K562 (cell line): Measurements from ENCODE around the gene ANAPC10. TPM values are rescaled to one million over a fixed set of nuclear protein-coding genes. Genes with fewer than 3 reads are reported as not detected.

Experiments used
- ATAC-seq: fragments of 200-7000 bp; cut with Tn5 transposase; 3 replicates; pipeline ENCODE4 v1.9.1; 2020; ENCODE audit warnings: moderate library complexity
- BruUV-seq: library from RNA; stranded (reverse); fragments of 400-500 nt; replicated peaks from 2 replicates; lab custom pipeline; 2021; lab: Mats Ljungman, UMichigan
- CTCF ChIA-PET: fragments of 300-600 bp; formaldehyde crosslinking; extraction: SDS; loops from one replicate; lab custom pipeline; 2021; ENCODE audit warnings: low intra/inter-chr PET ratio; lab: Yijun Ruan, JAX
- POLR2A ChIA-PET: fragments of 300-600, 350-650 bp; sonication (Branson Sonifier 250); formaldehyde crosslinking; extraction: SDS; loops from one replicate; lab custom pipeline; 2021; ENCODE audit warnings: antibody characterized with exemption, inconsistent platforms; lab: Yijun Ruan, JAX
- DNase-seq, 4 experiments: peaks; one replicate each; pipeline versions ENCODE4 v3.0.0 to v3.0.0-alpha.2; 2011 to 2018; ENCODE audit warnings: low spot score in 3 of 4, mixed read lengths in 3 of 4; ENCODE audit errors: extremely low read depth in 1 of 4
- FAIRE-seq: peaks from 2 replicates; lab custom pipeline; 2011; peaks lifted over from hg19 to GRCh38; lab: Jason Lieb, UNC
- H2AFZ ChIP-seq: 2 replicates; pipeline ENCODE4 v1.6.0; 2011; ENCODE audit warnings: low read depth, low read length, control low read depth, inconsistent platforms
- H3K27ac ChIP-seq: fragments of 200-600 bp; 3 replicates; pipeline ENCODE4 v1.8.0; 2011; ENCODE audit warnings: low read depth, mild to moderate bottlenecking, control low read depth, inconsistent platforms, low read length, moderate library complexity, mixed read lengths; ENCODE audit errors: extremely low read depth
- H3K27me3 ChIP-seq, 2 experiments: fragments of 300-600 bp in 1 of 2; 2 replicates in 1 of 2; 3 replicates in 1 of 2; pipeline versions ENCODE4 v1.6.0 to v1.8.0; 2011; ENCODE audit warnings: inconsistent platforms in 2 of 2, low read length in 2 of 2, mild to moderate bottlenecking in 1 of 2, mixed read lengths in 1 of 2, moderate library complexity in 1 of 2; ENCODE audit not compliant: control insufficient read depth in 2 of 2, insufficient read depth in 2 of 2
- H3K36me3 ChIP-seq: fragments of 300-600 bp; 3 replicates; pipeline ENCODE4 v1.8.0; 2011; ENCODE audit warnings: mild to moderate bottlenecking, low read length, inconsistent platforms; ENCODE audit not compliant: control insufficient read depth, insufficient read depth
- H3K4me1 ChIP-seq, 2 experiments: fragments of 200-600 bp in 1 of 2; replicated peaks in 1 of 2; 2 replicates in 1 of 2; 3 replicates in 1 of 2; pipeline versions ENCODE4 v1.5.1 to v1.8.0; 2011; ENCODE audit warnings: inconsistent platforms in 2 of 2, low read length in 2 of 2, mild to moderate bottlenecking in 1 of 2, mixed read lengths in 1 of 2, moderate library complexity in 1 of 2; ENCODE audit not compliant: control insufficient read depth in 2 of 2, insufficient read depth in 2 of 2
- H3K4me2 ChIP-seq: 2 replicates; pipeline ENCODE4 v1.6.1; 2011; ENCODE audit warnings: low read length, control low read depth, inconsistent platforms, mixed read lengths; ENCODE audit not compliant: insufficient read depth
- H3K4me3 ChIP-seq: fragments of 200-600 bp; sonication (generic), shearing (Covaris generic); 2 replicates; pipeline ENCODE4 v1.5.1; 2016; ENCODE audit warnings: control low read depth, inconsistent platforms
- H3K79me2 ChIP-seq: fragments of 200-600 bp; 3 replicates; pipeline ENCODE4 v1.8.0; 2011; ENCODE audit warnings: low read length, inconsistent platforms; ENCODE audit not compliant: control insufficient read depth, insufficient read depth
- H3K9ac ChIP-seq, 2 experiments: 2 replicates each; pipeline versions ENCODE4 v1.6.0 to v1.6.1; 2011; ENCODE audit warnings: low read depth in 2 of 2, low read length in 2 of 2, control low read depth in 1 of 2, inconsistent platforms in 1 of 2, mild to moderate bottlenecking in 1 of 2, mixed read lengths in 1 of 2; ENCODE audit not compliant: insufficient read depth in 1 of 2
- H3K9me1 ChIP-seq: one replicate; pipeline ENCODE4 v1.6.0; 2011; ENCODE audit warnings: inconsistent platforms, mild to moderate bottlenecking, low read length, moderate library complexity; ENCODE audit not compliant: control insufficient read depth, insufficient read depth
- H3K9me3 ChIP-seq: replicated peaks from 2 replicates; pipeline ENCODE4 v1.5.1; 2011; ENCODE audit warnings: low read depth, low read length, inconsistent platforms; ENCODE audit not compliant: control insufficient read depth, insufficient read depth
- H4K20me1 ChIP-seq: replicated peaks from 2 replicates; pipeline ENCODE4 v1.6.1; 2011; ENCODE audit warnings: low read length, inconsistent platforms, mixed read lengths; ENCODE audit not compliant: control insufficient read depth, insufficient read depth
- CTCFL ChIP-seq: IDR thresholded peaks from 2 replicates; pipeline ENCODE4 v1.6.1; 2011; ENCODE audit warnings: borderline replicate concordance, low read depth, mild to moderate bottlenecking, moderate library complexity, low read length; ENCODE audit not compliant: insufficient read depth, poor library complexity, severe bottlenecking
- ELK1 ChIP-seq: sonication (generic); formaldehyde crosslinking; IDR thresholded peaks from 2 replicates; pipeline ENCODE4 v1.8.1; 2022; ENCODE audit warnings: missing genetic modification reagents
- EZH2 ChIP-seq: IDR thresholded peaks from 2 replicates; pipeline ENCODE4 v1.6.1; 2012; ENCODE audit warnings: low read depth, mild to moderate bottlenecking, inconsistent platforms, low read length, borderline replicate concordance
- FOXK1 ChIP-seq: sonication (generic); formaldehyde crosslinking; IDR thresholded peaks from 2 replicates; pipeline ENCODE4 v1.8.0; 2022; ENCODE audit warnings: missing genetic modification reagents, mild to moderate bottlenecking, borderline replicate concordance
- HDAC1 ChIP-seq, 2 experiments: fragments of 450-650 bp; IDR thresholded peaks; 2 replicates each; pipeline ENCODE4 v1.6.1; 2016 to 2017; ENCODE audit warnings: inconsistent platforms in 1 of 2, mild to moderate bottlenecking in 1 of 2, moderate library complexity in 1 of 2
- KHSRP ChIP-seq: fragments of 450-650 bp; IDR thresholded peaks from 2 replicates; pipeline ENCODE4 v1.6.1; 2017
- MYBL2 ChIP-seq, 2 experiments: fragments of 450-650 bp in 1 of 2; sonication (generic) in 1 of 2; formaldehyde crosslinking in 1 of 2; IDR thresholded peaks; 2 replicates each; pipeline versions ENCODE4 v1.6.1 to v1.8.1; 2017 to 2022; ENCODE audit warnings: borderline replicate concordance in 1 of 2, inconsistent platforms in 1 of 2, low read depth in 1 of 2, mild to moderate bottlenecking in 1 of 2, missing genetic modification reagents in 1 of 2, moderate library complexity in 1 of 2
- NFE2 ChIP-seq: IDR thresholded peaks from 2 replicates; pipeline ENCODE4 v1.6.1; 2014; ENCODE audit warnings: antibody characterized with exemption, low read depth
- POLR3G ChIP-seq: IDR thresholded peaks from 2 replicates; pipeline ENCODE4 v1.6.1; 2011; ENCODE audit not compliant: insufficient read length, insufficient replicate concordance; ENCODE audit errors: extremely low read depth
- RHOXF2B ChIP-seq: fragments of 250-450 bp; sonication (Bioruptor Pico); conservative IDR thresholded peaks from 2 replicates; pipeline ENCODE4 v1.5.1; 2021
- SIRT6 ChIP-seq: IDR thresholded peaks from one replicate; pipeline ENCODE4 v1.6.1; 2012; ENCODE audit warnings: low read depth, mild to moderate bottlenecking, control low read depth, inconsistent platforms, low read length, moderate library complexity
- SUPT5H ChIP-seq: fragments of 450-650 bp; IDR thresholded peaks from 2 replicates; pipeline ENCODE4 v1.6.1; 2016
- TAF9B ChIP-seq: fragments of 450-650 bp; IDR thresholded peaks from 2 replicates; pipeline ENCODE4 v1.6.1; 2018; ENCODE audit warnings: mild to moderate bottlenecking; ENCODE audit not compliant: partially characterized antibody
- TGIF2 ChIP-seq: sonication (generic); formaldehyde crosslinking; IDR thresholded peaks from 2 replicates; pipeline ENCODE4 v1.8.1; 2022; ENCODE audit warnings: mild to moderate bottlenecking, missing genetic modification reagents, moderate library complexity
- ZNF212 ChIP-seq: fragments of 450-650 bp; formaldehyde crosslinking; IDR thresholded peaks from 2 replicates; pipeline ENCODE4 v1.4.0; 2020; ENCODE audit warnings: mild to moderate bottlenecking
- ZNF395 ChIP-seq: fragments of 200-800 bp; sonication (Bioruptor generic); IDR thresholded peaks from 2 replicates; pipeline ENCODE4 v1.6.1; 2017; ENCODE audit warnings: missing genetic modification characterization, missing compliant biosample characterization
- ZNF445 ChIP-seq: fragments of 250-450 bp; sonication (Bioruptor Pico); IDR thresholded peaks from 2 replicates; pipeline ENCODE4 v1.4.0; 2020; ENCODE audit warnings: low read depth, mild to moderate bottlenecking, moderate library complexity
- ZNF583 ChIP-seq: fragments of 250-450 bp; sonication (Bioruptor Pico); IDR thresholded peaks from 2 replicates; pipeline ENCODE4 v1.4.0; 2020
- ZNF780A ChIP-seq: fragments of 250-450 bp; sonication (Bioruptor Pico); IDR thresholded peaks from 2 replicates; pipeline ENCODE4 v1.5.0; 2021; ENCODE audit warnings: mild to moderate bottlenecking
- WGBS: fragments of 100-300 bp; shearing (Covaris generic); methylation state at CpG from one replicate; pipeline ENCODE4 v1.1.6; 2016; ENCODE audit warnings: low coverage, mixed read lengths; ENCODE audit not compliant: insufficient coverage; ENCODE audit errors: missing lambda C conversion rate; 5-methylcytosine and 5-hydroxymethylcytosine counted together
- in situ Hi-C: fragments of 300-500 bp; cut with MboI; formaldehyde crosslinking; loops from 4 replicates; pipeline ENCODE4 v1.15.0; 2018; ENCODE audit warnings: inconsistent platforms, mixed read lengths
- intact Hi-C: fragments of 100-400 bp; cut with micrococcal nuclease; formaldehyde crosslinking; loops from 2 replicates; pipeline ENCODE4 v1.14.2; 2022
- polyA plus RNA-seq, 8 experiments: library from polyadenylated mRNA; depleted of rRNA in 4 of 8; stranded (reverse) in 5 of 8; unstranded in 3 of 8; fragments of >200 nt; fragmentation: Nextera tagmentation in 2 of 8; fragmentation: Illumina TruSeq in 1 of 8; extraction: Ambion mirVana in 2 of 8; extraction: Trizol in 1 of 8; gene quantifications; 2 replicates each; pipeline versions ENCODE4 v1.2.1 to v1.2.3, GENCODE V29; 2011 to 2014; ENCODE audit warnings: inconsistent platforms in 1 of 8, missing spikeins in 1 of 8
- total RNA-seq, 7 experiments: library from RNA; depleted of rRNA in 6 of 7; stranded (reverse); fragments of >200 nt in 6 of 7; fragmentation: Illumina TruSeq in 2 of 7; extraction: Trizol in 2 of 7; gene quantifications; 2 replicates each; pipeline versions ENCODE4 v1.2.1 to v1.2.3, GENCODE V29; 2011 to 2021; ENCODE audit warnings: low replicate concordance in 1 of 7

ANAPC10 gene
- total and polyA plus RNA-seq, 9 of the 15 experiments (the other 6 are each of a cell fraction or from before 2014, with no cell fraction given) = 31.0 to 96.2 (median 60.3) TPM

- Histone ChIP-seq H3K9me1 (no peaks in the 10 kb centered on the region), H3K9ac (no peak overlapping the region), H3K27ac (no peak overlapping the region), H2AFZ (no peak overlapping the region), H3K9me3 (no peaks in the 10 kb centered on the region), H3K4me1 (no peaks in the 10 kb centered on the region), H3K27me3 (no peaks in the 10 kb centered on the region), H3K36me3 (no peaks in the 10 kb centered on the region), H3K4me2 (no peak overlapping the region), H3K4me3 (no peak overlapping the region), H4K20me1 (no peaks in the 10 kb centered on the region), H3K79me2 (no peaks in the 10 kb centered on the region)
- intact Hi-C loops = no loop called here
- CTCF ChIA-PET = no interaction called here
- DNase-seq = no peak
- 0% methylated on average over 2 of the region's 2 CpGs for WGBS
- BruUV-seq = no TSS peak
- TF ChIP-seq CTCFL = no peak
- TF ChIP-seq TAF9B = no peak
- TF ChIP-seq ELK1 (CRISPR knock-in tag) = no peak
- TF ChIP-seq EZH2 = no peak
- TF ChIP-seq POLR3G = no peak
- TF ChIP-seq ZNF780A = no peak
- no peak for TF ChIP-seq RHOXF2B (CRISPR knock-in tag)
- no peak for TF ChIP-seq ZNF212 (CRISPR knock-in tag)
- TF ChIP-seq HDAC1 (IDR thresholded peaks at IDR 0.05) = no peak
- TF ChIP-seq SIRT6 = no peak
- TF ChIP-seq NFE2 = no peak
- TF ChIP-seq FOXK1 (CRISPR knock-in tag) = no peak
- TF ChIP-seq TGIF2 = no peak
- TF ChIP-seq KHSRP = no peak
- no peak for TF ChIP-seq SUPT5H
- TF ChIP-seq MYBL2 (IDR thresholded peaks at IDR 0.05; ENCODE audit: low read depth) = no peak
- no peak for TF ChIP-seq MYBL2 (CRISPR knock-in tag; IDR thresholded peaks at IDR 0.05; ENCODE audit: borderline replicate concordance)
- TF ChIP-seq ZNF445 (CRISPR knock-in tag) = no peak
- no peak for TF ChIP-seq ZNF395 (CRISPR knock-in tag)
- no peak for TF ChIP-seq ZNF583 (CRISPR knock-in tag)
- ATAC-seq = no peak
- in situ Hi-C loops = no loop called here
- POLR2A ChIA-PET = no interaction called here
- FAIRE-seq = no peak
Measured at GRCh38 chr4:144948009-144948408, 150.0 kb downstream of the ANAPC10 start.
